Measurements from ENCODE around the gene ADORA2A.

ADORA2A gene

GRCh38 chr22:24427500-24428164 is at the start of gene ADORA2A:
Gene ADORA2A (plus strand): TSS chr22:24427599. CDS start chr22:24433405, 5,806 bp downstream.
- Mint-ChIP-seq H3K27ac (peak within 1 kb of the TSS; percentile 97), H3K27me3 (peaks cover 0 to under 1% of the 10 kb centered on the region in 2 donors), H3K4me1 (peaks cover 62 to 77% of the 10 kb centered on the region in 2 donors), H3K9me3 (no peaks in the 10 kb centered on the region), H3K36me3 (peaks cover 12 to 22% of the 10 kb centered on the region in 2 donors), H3K4me3 (peak within 1 kb of the TSS; percentile 90 to 93)
- peak; percentile 80 to 84 for ATAC-seq (replicated peaks)
- peak; percentile 79 for DNase-seq

- Mint-ChIP-seq H3K36me3 (peaks cover 28 to 40% of the 10 kb centered on the region in 2 donors), H3K4me3 (no peak overlapping the region), H3K9me3 (no peaks in the 10 kb centered on the region), H3K27me3 (no peaks in the 10 kb centered on the region), H3K27ac (no peak overlapping the region), H3K4me1 (peaks cover 0 to 2% of the 10 kb centered on the region in 2 donors)
- ATAC-seq (replicated peaks) (no peak), DNase-seq (no peak)
Observed at GRCh38 chr22:24379536-24379935, 47.9 kb upstream of the ADORA2A start.

DNA sequence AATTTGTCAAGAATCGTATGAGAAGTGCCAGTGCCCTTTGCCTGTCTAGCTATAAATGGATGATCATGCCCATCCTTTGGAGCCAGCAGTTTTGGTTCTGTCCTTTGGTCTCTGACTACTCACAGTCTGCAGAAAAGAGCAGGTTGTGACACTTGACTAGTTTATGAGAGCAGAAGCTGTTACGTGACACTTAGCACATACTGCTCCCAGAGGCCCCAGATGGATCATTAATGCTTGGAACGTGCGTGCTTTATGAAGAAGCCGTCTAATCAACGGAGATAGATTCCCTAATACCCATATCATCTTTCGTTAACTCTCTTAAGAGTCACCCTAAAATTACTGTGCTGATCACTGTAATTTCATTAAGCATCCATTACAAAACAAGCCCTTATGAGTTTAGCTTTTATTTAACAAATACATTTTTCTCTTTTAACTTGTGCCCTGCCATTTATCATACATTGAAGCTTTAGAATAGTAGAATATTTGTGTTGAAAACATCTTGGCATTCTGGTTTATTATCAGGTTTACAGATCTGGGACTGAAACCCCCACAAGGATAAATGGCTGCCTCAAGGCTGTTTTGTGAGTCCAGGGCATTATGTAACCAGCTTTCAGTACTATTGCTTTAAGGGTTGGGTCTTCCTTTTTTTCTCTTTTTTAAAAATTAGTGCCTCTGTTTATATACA is 47.0 kb upstream of the ADORA2A start:
- ATAC-seq (replicated peaks) (no peak), DNase-seq (no peak)
- Mint-ChIP-seq H3K36me3 (peaks cover 23 to 37% of the 10 kb centered on the region in 2 donors), H3K4me3 (no peak overlapping the region), H3K27ac (no peak overlapping the region), H3K27me3 (no peaks in the 10 kb centered on the region), H3K4me1 (peaks cover 0 to 2% of the 10 kb centered on the region in 2 donors), H3K9me3 (no peaks in the 10 kb centered on the region)

DNA sequence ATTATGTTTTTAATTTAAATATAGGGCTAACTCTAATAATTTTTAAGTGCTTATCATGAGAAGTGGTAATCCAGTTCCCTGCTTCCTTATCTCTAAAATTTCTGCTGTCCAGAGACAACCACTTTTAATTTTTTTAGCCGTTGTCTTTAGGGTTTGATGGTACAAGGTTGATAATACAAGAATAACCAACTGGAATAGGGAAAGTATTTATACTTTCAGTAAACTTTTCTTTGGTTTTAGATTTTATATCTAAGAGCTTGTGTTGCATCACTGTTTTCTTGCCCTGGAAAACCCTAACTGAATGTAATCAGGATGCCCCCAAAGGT is 46.5 kb upstream of the ADORA2A start:
- Mint-ChIP-seq H3K9me3 (no peaks in the 10 kb centered on the region), H3K27me3 (no peaks in the 10 kb centered on the region), H3K4me3 (no peak overlapping the region), H3K4me1 (peaks cover 0 to 2% of the 10 kb centered on the region in 2 donors), H3K27ac (no peak overlapping the region), H3K36me3 (peaks cover 24 to 37% of the 10 kb centered on the region in 2 donors)
- DNase-seq (no peak), ATAC-seq (replicated peaks) (no peak)

DNA sequence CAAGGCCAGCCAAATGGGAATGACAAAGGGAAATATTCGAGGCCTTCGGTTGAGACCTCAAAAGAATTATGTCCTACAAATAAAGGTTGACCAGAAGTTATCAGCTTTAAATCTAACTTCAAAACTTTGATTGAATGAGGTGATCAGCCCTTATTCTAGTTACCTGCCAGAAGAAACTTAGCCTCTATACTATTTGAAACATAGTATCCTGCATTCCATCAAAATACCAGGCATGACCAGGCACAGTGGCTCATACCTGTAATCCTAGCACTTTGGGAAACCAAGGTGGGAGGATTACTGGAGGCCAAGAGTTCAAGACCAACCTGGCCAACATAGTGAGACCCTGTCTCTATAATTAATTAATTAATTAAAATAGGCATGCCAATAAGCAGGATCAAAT is 44.3 kb upstream of the ADORA2A start:
- H3K4me3 Mint-ChIP-seq, result no peak overlapping the region
- ATAC-seq (replicated peaks), result no peak
- H3K27ac Mint-ChIP-seq, result no peak overlapping the region
- H3K9me3 Mint-ChIP-seq, result no peaks in the 10 kb centered on the region
- peaks cover 24 to 33% of the 10 kb centered on the region in 2 donors for H3K36me3 Mint-ChIP-seq
- H3K27me3 Mint-ChIP-seq, result no peaks in the 10 kb centered on the region
- peaks cover 0 to 2% of the 10 kb centered on the region in 2 donors for H3K4me1 Mint-ChIP-seq
- no peak for DNase-seq

- no peak overlapping the region for H3K4me3 Mint-ChIP-seq
Observed at GRCh38 chr22:24384131-24384530, 43.3 kb upstream of the ADORA2A start.

DNA sequence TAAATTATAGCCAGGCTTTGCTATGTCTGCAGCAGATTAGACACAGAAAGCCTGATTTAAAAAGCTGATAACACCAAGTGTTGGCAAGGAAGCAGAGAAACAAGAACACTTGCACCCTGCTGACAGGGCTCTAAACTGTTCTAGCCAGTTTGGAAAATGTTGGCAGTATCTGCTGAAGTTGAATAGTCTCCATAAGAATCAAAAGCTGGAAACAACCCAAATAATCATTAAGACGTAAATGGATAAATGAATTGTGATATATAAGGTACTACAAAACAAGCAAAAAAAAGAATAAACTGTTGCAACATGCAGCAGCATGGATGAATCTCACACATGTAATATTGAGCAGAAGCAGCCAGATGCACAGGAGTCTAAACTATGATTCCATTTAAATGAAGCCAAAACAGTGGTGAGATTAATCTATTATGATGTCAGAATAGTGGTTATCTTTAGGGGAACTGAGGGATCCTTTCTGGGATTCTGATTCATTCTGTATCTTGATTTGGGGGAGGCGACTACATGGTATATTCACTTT is 40.4 kb upstream of the ADORA2A start:
- H3K27me3 Mint-ChIP-seq, result no peaks in the 10 kb centered on the region
- H3K4me3 Mint-ChIP-seq, result no peak overlapping the region
- H3K9me3 Mint-ChIP-seq, result no peaks in the 10 kb centered on the region
- peaks cover 4 to 5% of the 10 kb centered on the region in 2 donors for H3K4me1 Mint-ChIP-seq
- peaks cover 29 to 43% of the 10 kb centered on the region in 2 donors for H3K36me3 Mint-ChIP-seq
- DNase-seq (no peak), ATAC-seq (replicated peaks) (no peak)
- H3K27ac Mint-ChIP-seq, result no peak overlapping the region

More at GRCh38 chr22:24384131-24384530, 43.3 kb upstream of the ADORA2A start:
- peak overlapping the region; percentile 6 for H3K27ac Mint-ChIP-seq
- H3K36me3 Mint-ChIP-seq, result peaks cover 28 to 38% of the 10 kb centered on the region in 2 donors
- ATAC-seq (replicated peaks) (no peak), DNase-seq (no peak)
- peaks cover 0 to 2% of the 10 kb centered on the region in 2 donors for H3K4me1 Mint-ChIP-seq
- H3K9me3 Mint-ChIP-seq, result no peaks in the 10 kb centered on the region
- H3K27me3 Mint-ChIP-seq, result no peaks in the 10 kb centered on the region

GRCh38 chr22:24389680-24390079 is 37.7 kb upstream of the ADORA2A start:
- DNase-seq (no peak), ATAC-seq (replicated peaks) (no peak)
- no peak overlapping the region for H3K27ac Mint-ChIP-seq
- peaks cover 29 to 35% of the 10 kb centered on the region in 2 donors for H3K36me3 Mint-ChIP-seq
- H3K9me3 Mint-ChIP-seq, result no peaks in the 10 kb centered on the region
- H3K27me3 Mint-ChIP-seq, result no peaks in the 10 kb centered on the region
- H3K4me1 Mint-ChIP-seq, result peaks cover 2 to 5% of the 10 kb centered on the region in 2 donors
- no peak overlapping the region for H3K4me3 Mint-ChIP-seq

- Mint-ChIP-seq H3K4me1 (peaks cover 2 to 5% of the 10 kb centered on the region in 2 donors), H3K4me3 (no peak overlapping the region), H3K27ac (no peak overlapping the region), H3K9me3 (no peaks in the 10 kb centered on the region), H3K27me3 (no peaks in the 10 kb centered on the region), H3K36me3 (peaks cover 30 to 36% of the 10 kb centered on the region in 2 donors)
- DNase-seq (no peak), ATAC-seq (replicated peaks) (no peak)
Observed at GRCh38 chr22:24390156-24390555, 37.2 kb upstream of the ADORA2A start.

DNA sequence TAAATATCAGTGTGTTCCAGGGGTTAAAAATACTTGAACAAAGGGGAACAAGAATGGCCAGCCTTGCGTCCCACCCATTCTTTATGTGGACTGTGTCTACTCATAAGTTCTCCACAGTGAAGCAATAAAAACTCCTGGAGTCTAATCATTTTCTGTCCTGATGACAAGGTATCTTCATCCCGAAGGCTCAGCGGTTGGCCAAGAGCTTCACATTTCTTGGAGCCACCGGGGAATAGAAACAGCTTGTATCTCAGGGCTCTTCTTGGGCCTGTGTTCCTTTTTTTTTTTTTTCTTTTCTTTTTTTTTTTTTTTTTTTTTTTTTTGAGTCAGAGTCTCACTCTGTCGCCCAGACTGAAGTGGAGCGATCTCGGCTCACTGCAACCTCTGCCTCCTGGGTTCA is 36.8 kb upstream of the ADORA2A start:
- no peak overlapping the region for H3K4me3 Mint-ChIP-seq
- ATAC-seq (replicated peaks), result no peak
- H3K9me3 Mint-ChIP-seq, result no peaks in the 10 kb centered on the region
- peaks cover 31 to 35% of the 10 kb centered on the region in 2 donors for H3K36me3 Mint-ChIP-seq
- H3K27ac Mint-ChIP-seq, result no peak overlapping the region
- H3K4me1 Mint-ChIP-seq, result peaks cover 2 to 5% of the 10 kb centered on the region in 2 donors
- H3K27me3 Mint-ChIP-seq, result no peaks in the 10 kb centered on the region
- DNase-seq, result no peak

- H3K4me1 Mint-ChIP-seq, result peaks cover 2 to 5% of the 10 kb centered on the region in 2 donors
- H3K27ac Mint-ChIP-seq, result no peak overlapping the region
- H3K27me3 Mint-ChIP-seq, result no peaks in the 10 kb centered on the region
- no peak for ATAC-seq (replicated peaks)
- no peak for DNase-seq
- no peaks in the 10 kb centered on the region for H3K9me3 Mint-ChIP-seq
- peaks cover 31 to 36% of the 10 kb centered on the region in 2 donors for H3K36me3 Mint-ChIP-seq
- no peak overlapping the region for H3K4me3 Mint-ChIP-seq
Observed at GRCh38 chr22:24391836-24392217, 35.6 kb upstream of the ADORA2A start.

GRCh38 chr22:24392218-24392931 is 35.0 kb upstream of the ADORA2A start:
- ATAC-seq (replicated peaks), result no peak

DNA sequence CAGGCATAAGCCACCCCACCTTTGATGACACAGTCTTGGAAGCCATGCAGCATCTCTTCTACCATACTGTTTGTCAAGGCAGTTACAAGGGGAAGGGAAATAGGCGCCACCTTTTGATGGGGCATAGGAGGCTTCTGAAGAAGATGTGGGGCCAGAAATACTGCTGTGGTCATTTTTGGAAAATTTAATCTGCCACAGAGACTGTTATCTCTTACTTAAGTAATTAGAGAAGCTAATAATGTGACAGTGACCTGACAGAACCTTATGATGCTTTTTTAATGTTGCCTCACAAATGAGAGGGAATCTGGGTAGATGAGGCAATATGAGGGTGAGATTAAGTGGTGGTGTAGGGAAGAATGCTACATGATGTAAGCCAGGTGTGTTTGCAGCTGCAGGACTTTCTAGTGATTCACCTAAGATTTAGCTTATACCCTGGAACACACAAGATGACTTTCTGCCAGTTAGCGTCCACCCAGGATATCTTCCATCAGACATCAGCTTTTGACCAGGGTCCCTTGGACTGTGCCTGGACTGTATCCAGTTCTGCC is 34.3 kb upstream of the ADORA2A start:
- H3K4me1 Mint-ChIP-seq, result peaks cover 5% of the 10 kb centered on the region in 2 donors
- H3K27me3 Mint-ChIP-seq, result no peaks in the 10 kb centered on the region
- H3K27ac Mint-ChIP-seq, result no peak overlapping the region
- ATAC-seq (replicated peaks) (no peak), DNase-seq (no peak)
- H3K36me3 Mint-ChIP-seq, result peaks cover 31 to 37% of the 10 kb centered on the region in 2 donors
- H3K9me3 Mint-ChIP-seq, result no peaks in the 10 kb centered on the region
- H3K4me3 Mint-ChIP-seq, result no peak overlapping the region

More at GRCh38 chr22:24392218-24392931, 35.0 kb upstream of the ADORA2A start:
- Mint-ChIP-seq H3K9me3 (no peaks in the 10 kb centered on the region), H3K4me3 (no peak overlapping the region), H3K4me1 (peaks cover 2 to 5% of the 10 kb centered on the region in 2 donors), H3K27me3 (no peaks in the 10 kb centered on the region), H3K27ac (no peak overlapping the region), H3K36me3 (peaks cover 29 to 34% of the 10 kb centered on the region in 2 donors)
- DNase-seq, result no peak

GRCh38 chr22:24393848-24394247 is 33.6 kb upstream of the ADORA2A start:
- Mint-ChIP-seq H3K27me3 (no peaks in the 10 kb centered on the region), H3K36me3 (peaks cover 27 to 38% of the 10 kb centered on the region in 2 donors), H3K9me3 (no peaks in the 10 kb centered on the region), H3K27ac (no peak overlapping the region), H3K4me3 (no peak overlapping the region), H3K4me1 (peaks cover 5% of the 10 kb centered on the region in 2 donors)
- ATAC-seq (replicated peaks) (no peak), DNase-seq (no peak)

All from stimulated activated naive B cell treated with anti-CD40 and anti-IgM and Interleukin-4, amounts not matched to agents 10 μg/mL and 1 μg/mL and 100 μg/mL, for 72 hours (primary cell).